NB4 (cell line): ENCODE measurements around the gene CAMKMT.

Experiments used
- MAX ChIP-seq: IDR thresholded peaks from 2 replicates; pipeline ENCODE4 v1.6.1; 2011; ENCODE audit warnings: low read depth, low read length
- MYC ChIP-seq: IDR thresholded peaks from 2 replicates; pipeline ENCODE4 v1.6.1; 2011; ENCODE audit warnings: low read depth, low read length
- POLR2A ChIP-seq: IDR thresholded peaks from 2 replicates; pipeline ENCODE4 v1.6.1; 2011; ENCODE audit warnings: mild to moderate bottlenecking; ENCODE audit not compliant: insufficient read length; ENCODE audit errors: extremely low read depth
- TF ChIP-seq, protein P1 (sequence below): IDR thresholded peaks from one replicate; pipeline ENCODE4 v1.5.1; 2012; ENCODE audit warnings: low read depth, low read length

- TF ChIP-seq POLR2A (no peak), MAX (no peak), MYC (no peak)
- TF ChIP-seq, protein P1, sequence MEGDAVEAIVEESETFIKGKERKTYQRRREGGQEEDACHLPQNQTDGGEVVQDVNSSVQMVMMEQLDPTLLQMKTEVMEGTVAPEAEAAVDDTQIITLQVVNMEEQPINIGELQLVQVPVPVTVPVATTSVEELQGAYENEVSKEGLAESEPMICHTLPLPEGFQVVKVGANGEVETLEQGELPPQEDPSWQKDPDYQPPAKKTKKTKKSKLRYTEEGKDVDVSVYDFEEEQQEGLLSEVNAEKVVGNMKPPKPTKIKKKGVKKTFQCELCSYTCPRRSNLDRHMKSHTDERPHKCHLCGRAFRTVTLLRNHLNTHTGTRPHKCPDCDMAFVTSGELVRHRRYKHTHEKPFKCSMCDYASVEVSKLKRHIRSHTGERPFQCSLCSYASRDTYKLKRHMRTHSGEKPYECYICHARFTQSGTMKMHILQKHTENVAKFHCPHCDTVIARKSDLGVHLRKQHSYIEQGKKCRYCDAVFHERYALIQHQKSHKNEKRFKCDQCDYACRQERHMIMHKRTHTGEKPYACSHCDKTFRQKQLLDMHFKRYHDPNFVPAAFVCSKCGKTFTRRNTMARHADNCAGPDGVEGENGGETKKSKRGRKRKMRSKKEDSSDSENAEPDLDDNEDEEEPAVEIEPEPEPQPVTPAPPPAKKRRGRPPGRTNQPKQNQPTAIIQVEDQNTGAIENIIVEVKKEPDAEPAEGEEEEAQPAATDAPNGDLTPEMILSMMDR = no peak
These were observed 322.8 kb downstream of the CAMKMT start for GRCh38 chr2:44684559-44684958.
